ENCODE measurements around the gene C2orf69.

- TF ChIP-seq CTCF (IDR thresholded peaks at IDR 0.05) = no peak
- TF ChIP-seq POLR2A (IDR thresholded peaks at IDR 0.05) = no peak
- no peak for TF ChIP-seq POLR2AphosphoS5 (IDR thresholded peaks at IDR 0.05)
Measured at GRCh38 chr2:199968126-199968525, 57.0 kb downstream of the C2orf69 start.

Measured in transverse colon (tissue), 4 donors.